ENCODE data around the gene FAM156B.
"Not testable (repeated sequence)": the region's sequence is repeated elsewhere in the genome, so short reads cannot be mapped to it uniquely, and the experiment has no call there.

FAM156B gene, protein sequence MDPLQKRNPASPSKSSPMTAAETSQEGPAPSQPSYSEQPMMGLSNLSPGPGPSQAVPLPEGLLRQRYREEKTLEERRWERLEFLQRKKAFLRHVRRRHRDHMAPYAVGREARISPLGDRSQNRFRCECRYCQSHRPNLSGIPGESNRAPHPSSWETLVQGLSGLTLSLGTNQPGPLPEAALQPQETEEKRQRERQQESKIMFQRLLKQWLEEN

DNA sequence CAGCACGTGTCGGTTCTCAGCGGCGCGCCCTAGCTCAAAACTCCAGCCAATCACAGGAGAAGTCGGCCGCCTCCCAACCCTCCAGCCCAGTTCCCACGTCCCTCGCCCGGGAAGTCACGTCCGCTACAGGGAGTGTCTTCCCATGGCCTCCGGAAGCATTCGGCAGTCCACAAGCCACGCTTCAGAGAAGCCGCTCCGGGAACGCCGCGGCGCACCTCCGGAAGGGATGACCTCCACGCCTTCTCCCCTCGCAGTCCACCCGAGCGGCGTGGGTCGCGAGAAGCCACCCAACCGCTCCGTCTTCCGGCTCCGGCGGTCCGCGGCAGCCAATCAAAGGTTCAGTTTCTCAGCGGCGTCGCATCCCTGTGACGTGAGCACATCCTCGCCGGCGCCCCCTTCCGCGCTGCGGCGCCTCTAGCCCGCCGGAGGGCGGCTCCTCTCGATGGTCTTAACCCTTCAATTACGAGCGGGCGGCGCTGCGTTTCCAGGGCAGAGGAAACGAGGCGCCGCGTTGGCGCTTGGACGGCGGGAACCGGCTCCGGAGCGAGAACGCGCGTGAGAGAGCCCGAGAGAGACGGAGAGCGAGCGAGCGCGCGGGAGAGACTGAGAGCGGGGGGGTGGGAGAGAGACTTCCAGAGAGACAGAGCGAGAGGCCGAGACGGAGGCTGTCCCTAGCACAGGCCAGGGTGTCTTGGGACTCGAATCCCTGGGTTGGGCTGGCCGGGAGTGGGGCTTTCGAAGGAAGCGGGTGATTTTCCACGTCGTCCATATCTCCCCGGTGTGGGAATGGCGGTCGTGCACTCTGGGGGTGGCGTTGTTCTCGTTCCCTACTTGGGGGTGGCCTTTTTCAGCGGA is at the start of gene FAM156B:
Gene FAM156B, plus strand, starts transcription at position 476 of the 855 bp plus-strand sequence. CDS start 9,896 bp downstream, outside the sequence.
- not testable (repeated sequence) for DNase-seq

DNA sequence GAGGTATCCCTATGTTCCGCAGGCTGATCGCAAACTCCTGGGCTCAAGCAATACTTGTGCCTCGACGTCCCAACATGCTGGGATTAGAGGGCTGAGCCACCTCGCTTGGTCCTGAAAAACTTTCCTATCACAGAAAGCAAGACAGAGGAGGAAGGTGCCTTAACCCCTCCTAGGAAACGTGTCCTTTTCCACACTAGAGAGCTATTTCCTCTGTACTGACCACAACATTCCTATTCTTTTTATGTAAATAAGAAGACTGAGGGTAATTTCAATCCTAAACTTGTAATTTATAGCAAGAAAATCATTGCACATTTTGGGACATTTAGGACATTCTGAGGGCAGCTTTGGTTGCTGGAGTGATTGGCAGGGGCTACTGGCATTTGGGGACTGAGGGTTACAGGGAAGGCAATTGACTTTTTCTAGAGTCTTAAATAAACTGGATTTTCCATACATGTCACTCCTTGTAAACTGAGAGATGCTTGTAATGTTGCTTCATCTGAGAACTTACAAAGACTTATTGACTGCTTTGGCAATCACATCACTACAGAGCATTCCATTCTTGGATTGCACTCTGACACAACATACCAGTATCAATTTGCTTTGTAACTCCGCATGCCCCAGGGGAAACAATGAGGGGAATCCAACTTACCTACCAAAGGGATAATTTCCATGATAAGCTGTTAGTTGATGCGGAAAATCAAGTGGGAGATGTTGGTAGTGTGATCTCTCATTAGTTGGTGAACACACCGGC is 44.8 kb upstream of the FAM156B start:
- no peak for DNase-seq

DNA sequence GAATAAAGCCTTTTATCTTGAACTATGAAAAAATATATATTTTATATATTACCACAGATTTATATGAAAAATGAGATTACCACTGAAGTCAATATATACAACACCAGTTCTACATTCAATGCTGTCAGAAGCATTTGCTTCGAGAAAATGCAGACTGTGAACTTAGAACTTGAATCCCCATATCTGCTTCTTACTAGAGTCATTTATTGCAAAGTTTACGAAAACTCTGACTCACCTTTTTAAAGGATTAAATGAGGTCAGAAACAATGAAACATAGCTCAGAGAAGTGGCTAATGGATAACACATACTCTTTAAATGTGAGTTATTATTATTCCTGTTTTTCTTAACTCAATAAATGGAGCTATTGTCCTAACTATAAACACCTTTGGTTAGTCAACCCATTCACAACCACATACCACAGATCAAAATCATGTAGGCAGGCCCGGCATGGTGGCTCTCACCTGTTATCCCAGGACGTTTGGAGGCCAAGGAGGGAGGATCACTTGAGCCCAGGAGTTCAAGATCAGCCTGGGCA is 40.1 kb upstream of the FAM156B start:
- not testable (repeated sequence) for DNase-seq

DNA sequence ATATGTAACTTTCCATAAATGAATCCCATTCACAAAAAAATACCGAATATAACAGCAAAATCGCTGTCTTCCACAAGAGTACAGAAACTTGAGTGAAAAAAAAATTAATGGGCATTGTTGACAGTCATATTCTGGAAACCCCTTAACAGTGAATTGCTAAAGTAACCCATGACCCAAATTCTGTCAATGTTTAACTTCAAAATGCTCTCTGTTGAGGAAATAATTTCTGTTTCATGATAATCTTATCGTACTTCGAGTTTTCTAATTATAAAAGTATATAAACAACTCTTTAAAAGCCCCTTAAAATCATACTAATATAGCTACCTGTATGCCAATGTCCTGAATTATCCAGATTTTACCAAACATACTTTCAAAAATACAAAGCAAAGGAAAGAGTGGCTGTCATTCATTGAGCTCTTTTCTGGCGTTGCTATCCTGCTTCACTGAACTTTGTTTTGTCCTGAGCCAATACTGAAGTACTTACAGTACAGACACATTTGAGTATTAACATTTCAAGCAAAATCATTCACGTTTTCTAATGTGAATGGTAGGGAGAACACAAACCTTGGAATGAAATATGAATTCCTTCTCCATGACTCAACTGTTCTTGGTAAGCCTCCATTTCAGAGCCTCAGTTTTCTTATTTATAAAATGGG is 31.7 kb upstream of the FAM156B start:
- no peak for DNase-seq

DNA sequence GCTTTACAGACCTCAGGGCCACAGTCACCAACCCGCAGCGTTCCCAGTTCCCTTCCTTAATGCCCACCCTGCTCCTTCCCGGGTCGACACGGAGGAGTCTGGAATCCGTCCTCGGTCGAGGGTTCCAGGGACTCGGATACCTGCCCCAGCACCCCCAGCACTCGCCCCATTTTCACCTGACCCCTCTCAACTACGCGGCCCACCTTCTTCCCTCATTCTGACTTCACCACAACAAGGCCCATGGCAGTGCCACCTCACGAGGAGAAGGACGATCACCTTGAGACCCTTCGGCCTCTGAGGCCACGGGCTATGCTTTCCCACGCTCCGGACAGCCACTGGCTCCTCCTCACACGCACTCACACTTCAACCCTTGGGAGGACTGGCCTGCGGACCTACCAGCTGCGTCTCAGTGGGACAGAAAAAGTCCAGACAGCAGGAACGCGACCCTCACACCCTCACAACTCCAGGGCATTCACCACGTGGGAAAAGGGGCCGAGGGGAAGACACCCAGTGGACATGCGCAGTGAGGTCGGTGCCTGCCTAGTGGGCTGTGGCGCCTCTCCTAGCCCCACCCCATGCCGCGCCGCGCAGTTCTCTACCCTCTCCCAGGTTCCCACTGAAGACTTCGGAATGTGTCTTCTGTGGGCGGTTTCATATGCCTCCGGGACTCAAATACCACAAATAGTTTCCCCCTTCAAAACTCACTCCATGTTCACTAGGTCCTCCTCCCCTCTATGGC is 29.4 kb upstream of the FAM156B start, which contains the start of gene XAGE3:
Gene XAGE3, minus strand, starts transcription at position 474 of the 739 bp plus-strand sequence. CDS start 950 bp downstream, outside the sequence.
- no peak for DNase-seq

DNA sequence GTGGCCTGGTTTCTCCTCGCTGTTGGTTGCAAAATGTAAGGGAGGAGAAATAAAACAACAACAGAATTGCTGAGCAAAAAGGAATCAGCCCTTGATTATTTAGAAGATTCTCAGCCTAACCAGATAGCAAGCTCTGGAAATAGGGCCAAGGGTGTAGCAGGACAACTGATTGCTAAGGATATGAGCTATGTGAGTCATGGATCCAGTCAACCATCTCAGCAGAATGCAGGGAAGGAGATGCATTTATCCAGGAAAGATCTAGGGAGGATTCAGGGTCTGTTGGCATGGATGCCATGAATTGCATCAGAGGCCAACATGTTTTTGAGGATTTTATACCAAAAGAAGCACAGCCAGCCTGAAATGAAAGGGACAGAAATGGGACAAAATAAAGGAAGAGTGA is 27.1 kb upstream of the FAM156B start:
- no peak for DNase-seq

DNA sequence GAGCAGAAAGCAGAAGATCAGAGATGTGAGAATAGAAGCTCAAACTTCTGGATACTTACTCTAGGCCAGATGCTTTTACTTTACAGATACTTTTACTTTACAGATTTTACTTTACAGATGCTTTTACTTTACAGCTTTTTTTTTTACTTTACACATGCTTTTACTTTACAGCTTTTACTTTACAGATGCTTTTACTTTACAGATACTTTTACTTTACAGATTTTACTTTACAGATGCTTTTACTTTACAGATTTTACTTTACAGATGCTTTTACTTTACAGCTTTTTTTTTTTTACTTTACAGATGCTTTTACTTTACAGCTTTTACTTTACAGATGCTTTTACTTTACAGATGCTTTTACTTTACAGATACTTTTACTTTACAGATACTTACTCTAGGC is 23.3 kb upstream of the FAM156B start:
- not testable (repeated sequence) for DNase-seq

DNA sequence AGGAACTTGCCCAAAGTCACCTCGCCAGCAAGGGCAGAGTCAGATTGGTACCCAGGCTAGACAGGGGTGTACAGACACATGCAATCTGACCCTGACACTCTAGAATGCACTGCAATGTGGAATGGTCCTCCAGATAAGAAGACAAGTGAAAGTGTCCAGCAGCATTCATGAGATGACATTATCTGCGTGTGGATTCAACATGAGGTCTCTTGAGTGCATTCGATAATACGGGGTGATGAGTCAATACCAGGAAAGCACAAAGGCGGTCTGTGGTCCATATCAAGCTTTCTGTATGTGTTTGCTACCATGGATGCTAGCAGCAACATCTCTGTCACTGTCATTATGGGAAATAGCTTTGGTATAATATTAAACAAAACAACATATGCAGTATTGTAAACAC is 22.5 kb upstream of the FAM156B start:
- DNase-seq = no peak

DNA sequence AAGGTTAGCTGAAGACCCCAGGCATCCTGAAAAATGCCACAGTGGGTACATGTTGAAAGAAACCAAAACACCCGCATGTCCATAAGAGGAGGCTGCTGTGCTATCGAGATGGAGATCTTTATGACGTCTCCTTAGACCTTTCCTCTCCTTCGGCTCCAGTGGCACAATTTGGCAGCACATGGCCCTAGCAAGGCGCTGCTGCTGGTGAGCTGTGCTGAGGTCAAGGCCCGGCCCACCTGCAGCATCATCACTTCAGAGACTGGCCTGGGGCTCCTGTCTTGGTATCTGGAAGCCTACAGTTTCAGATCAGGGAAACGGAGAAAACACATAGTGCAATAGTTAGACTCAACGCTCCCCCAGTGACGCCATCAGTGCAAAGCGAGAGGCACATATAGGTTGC is 21.7 kb upstream of the FAM156B start:
- not testable (repeated sequence) for DNase-seq

DNA sequence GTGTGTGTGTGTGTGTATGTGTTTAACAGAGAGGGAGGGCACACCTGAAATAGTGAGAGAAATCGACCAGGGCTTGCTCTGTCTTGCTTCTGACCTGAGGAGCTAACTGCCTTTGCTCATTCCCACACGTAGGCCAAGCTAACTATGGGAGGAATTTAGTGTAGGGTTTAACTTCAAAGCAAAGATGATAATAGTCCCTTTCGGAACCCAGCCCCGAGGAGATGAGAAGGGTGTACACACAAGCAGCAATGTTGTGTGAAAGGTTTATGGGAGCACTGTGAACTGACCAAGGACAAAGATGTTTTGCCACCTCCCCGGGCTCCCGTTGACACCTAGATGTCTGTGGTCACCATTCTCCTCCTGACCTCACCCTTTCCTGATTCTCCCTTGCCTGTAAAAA is 20.7 kb upstream of the FAM156B start:
- not testable (repeated sequence) for DNase-seq

DNA sequence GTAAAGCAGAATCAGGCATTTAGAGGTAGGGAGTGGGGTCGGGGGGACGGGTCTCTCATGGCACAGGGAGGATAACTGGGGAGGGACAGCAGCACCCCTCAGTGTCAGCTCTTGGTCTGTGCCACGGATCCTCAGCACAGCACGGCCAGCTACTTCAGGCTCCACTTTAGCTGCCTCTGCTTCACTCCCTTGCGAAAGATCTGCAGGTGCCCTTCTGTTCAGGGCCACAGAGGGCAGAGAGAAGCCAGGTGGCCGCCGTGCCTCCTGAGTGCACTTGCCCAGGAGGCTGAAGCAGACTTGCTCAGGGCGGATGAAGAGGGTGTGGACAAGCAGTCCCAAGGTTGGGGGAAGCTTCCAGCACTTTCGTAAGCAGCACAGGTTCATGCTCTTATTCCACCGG is 9.7 kb upstream of the FAM156B start:
- DNase-seq = not testable (repeated sequence)

DNA sequence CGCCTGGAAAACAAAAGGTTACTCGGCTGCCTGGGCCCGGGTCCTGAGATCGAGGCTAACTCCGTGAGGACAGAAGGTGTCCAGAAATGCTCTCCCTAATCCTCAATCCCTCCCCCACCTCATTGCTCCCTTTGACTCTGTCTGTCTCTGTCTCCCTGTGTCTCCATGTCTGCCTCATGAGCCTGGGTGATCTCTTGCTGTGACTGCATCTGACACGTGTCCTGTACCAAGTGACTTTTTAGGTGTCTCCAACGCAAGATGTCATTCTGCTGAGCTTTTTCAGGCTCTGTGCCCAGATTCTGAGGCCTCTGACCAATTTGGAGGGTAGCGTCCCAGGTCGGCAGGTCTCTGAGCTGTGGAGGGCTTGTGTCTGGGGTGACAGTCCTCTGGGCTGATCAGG is 9.0 kb upstream of the FAM156B start:
- not testable (repeated sequence) for DNase-seq

DNA sequence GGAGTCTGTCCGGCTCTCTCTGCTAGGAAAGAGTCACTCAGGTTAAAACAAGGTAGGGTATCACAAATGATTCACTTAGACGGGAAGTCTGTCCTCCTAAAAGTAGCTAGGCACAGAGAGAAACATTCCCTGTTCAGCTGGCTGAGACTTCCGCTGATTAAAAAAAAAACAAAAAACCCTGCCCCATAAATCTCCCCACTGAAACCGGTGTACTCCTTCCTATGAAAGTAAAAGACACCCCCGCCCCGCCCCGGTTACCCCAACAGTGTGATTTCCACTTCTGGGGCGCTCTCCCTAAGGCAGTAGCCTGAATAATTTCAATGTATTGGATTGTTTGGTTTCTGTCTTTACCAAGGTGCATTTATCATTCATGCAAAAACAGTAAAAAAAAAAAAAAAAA is 692 bp upstream of the FAM156B start:
- not testable (repeated sequence) for DNase-seq

DNA sequence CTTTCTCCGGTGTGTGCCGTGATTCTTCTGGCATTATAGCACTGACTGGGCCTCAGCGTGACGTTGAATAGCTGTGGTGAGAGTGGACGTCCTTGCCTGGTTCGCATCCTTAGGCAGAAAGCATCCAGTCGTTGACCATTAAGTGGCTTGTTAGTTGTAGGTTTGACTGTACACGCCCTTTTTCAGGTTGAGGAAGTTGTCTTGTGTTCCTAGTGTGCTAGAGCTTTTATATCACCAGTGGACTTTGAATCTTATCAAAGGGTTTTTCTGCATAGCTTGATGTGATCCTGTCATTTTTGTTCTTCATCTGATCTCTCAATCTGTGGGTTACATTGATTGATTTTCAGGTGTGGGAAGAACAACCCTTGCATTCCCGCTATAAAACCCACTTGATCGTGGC is 8.4 kb downstream of the FAM156B start:
- not testable (repeated sequence) for DNase-seq

DNA sequence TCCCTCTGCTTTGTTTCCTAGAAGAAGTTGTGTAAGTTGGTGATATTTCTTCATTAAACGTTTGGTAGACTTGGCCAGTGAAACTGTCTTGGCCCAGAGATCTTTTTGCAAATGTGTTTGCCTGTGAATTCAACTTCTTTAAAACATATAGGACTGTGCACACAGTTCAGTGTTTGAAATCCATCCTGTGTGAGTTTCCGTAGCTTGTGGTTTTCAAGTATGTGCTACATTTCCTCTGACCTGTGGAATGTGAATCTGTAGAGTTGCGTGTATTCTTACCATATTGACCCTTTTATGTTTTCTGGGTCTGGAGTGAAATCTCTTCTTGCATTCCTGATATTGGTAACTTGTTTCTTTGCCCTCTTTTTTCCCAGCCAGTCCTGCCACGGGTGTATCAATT is 8.9 kb downstream of the FAM156B start:
- DNase-seq = not testable (repeated sequence)

DNA sequence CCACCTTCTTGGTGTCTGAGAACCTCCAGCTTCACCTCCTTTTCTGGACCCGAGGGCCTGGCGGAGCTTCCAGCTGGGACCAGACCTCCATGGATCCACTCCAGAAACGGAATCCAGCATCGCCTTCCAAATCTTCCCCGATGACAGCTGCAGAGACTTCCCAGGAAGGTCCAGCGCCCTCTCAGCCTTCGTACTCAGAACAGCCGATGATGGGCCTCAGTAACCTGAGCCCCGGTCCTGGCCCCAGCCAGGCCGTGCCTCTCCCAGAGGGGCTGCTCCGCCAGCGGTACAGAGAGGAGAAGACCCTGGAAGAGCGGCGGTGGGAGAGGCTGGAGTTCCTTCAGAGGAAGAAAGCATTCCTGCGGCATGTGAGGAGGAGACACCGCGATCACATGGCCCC is 10.0 kb downstream of the FAM156B start:
- DNase-seq = not testable (repeated sequence)

DNA sequence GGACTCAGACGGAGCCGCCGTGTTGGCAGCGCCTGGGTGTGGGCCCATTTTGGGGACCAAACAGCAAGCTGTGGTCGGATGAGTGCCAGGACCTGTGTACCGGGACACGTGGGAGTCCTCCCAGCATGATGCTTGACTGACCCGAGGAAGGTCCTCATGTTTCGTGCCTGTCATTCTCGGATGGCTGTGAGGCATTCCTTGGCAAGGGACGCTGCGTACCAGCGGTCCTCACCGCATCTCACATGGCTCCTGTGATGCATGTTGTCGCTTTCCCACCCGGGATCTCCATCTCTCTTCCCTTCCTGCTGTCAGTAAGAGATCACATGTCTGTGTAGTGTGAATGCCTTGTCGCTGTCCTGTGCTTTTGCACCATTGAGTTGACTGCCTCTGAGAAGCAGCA is 10.8 kb downstream of the FAM156B start:
- not testable (repeated sequence) for DNase-seq

DNA sequence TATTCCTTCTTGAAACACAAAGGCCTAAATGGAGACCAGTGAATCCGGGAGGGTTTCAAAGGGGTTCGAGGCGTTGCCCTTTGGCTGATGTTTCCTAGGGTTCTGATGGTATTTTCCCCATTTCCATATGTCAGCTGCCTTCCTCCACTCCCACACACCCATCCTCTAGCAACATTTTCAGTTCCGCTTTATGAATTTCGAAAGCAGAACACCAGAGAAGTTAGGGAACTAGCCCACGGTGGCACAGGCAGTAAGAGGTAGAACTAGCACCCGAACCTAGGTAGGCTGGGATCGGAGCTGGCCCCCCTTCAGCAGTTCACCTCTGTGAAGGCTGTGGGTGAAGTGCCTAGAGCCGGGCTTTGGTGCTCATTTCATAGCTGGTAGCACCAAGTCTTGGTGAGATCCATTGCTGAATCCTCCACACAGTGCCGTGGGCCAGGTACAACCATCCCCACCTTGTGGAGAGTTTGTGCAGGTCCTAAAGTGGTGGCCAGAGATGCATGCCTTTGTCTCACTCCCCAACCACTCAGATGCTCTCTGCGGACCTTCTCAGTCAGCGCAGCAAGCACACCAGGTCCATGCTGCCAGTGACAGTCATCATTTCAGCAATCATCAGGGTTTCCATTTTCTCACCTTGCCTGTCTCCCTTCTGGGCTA is 12.3 kb downstream of the FAM156B start:
- DNase-seq = not testable (repeated sequence)

DNA sequence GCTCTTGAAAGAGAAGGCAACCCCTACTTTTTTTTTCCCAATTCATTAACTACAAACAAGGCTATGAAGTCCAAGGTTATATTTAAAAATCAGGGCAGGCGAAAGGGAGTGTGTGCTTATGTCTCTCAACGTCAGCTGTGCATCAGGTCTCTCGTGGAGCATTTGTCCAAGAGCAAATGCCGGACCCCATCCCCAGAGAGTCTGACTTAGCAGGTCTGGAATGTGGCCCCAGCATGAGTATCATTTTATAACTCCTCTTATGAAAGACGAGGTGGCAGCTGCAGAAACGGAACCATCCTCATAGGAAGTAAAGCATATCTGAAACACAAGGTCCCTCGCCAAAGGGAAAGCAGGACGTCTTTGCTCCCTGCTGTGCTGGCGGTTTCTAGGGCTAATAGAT is 16.6 kb downstream of the FAM156B start:
- DNase-seq = not testable (repeated sequence)

DNA sequence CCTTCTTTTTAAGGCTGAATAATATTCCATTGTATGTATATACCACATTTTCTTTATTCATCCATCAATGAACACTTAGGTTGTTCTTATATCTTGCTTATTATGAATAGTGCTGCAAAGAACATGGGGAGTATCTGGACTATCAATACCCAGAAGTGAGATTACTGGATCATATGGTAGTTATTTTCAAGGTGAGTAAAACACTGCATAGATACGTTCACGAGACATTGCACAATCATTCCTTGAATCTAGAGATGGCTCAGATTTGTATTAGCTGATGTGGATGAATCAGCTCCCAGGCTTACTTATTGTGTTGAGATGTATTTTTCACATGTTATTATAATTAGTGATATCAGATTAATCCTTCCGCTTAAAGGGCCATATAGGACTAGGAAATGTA is 17.6 kb downstream of the FAM156B start:
- not testable (repeated sequence) for DNase-seq

DNA sequence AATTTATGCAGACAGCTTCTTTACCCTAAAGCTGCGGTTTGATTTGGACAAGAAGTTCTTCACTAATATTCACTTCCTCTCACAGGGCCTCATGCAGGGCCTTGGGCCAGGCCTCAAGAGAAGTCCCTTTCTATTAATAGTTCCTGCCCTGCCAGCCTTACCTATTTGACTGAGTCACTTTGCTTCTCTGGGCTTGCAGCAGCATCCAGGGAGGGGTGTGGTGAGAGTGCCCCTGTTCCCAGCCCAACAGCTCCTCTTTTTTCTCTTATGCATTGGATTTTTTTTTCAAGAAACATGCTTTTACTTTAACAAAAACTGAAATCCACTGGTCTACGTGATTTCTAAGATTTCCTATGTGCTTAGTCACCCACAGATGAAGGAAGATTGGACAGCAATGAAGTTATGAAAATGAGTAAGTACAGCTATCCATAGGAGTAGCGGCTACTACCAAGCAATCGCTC is 26.7 kb downstream of the FAM156B start:
- DNase-seq = no peak
